ENCODE measurements around the gene RIC8B. TPM values are rescaled to one million over a fixed set of nuclear protein-coding genes. Genes with fewer than 3 reads are reported as not detected.

RIC8B gene
- total RNA-seq, 1 experiment from 2014 or later: 29.0 TPM

DNA sequence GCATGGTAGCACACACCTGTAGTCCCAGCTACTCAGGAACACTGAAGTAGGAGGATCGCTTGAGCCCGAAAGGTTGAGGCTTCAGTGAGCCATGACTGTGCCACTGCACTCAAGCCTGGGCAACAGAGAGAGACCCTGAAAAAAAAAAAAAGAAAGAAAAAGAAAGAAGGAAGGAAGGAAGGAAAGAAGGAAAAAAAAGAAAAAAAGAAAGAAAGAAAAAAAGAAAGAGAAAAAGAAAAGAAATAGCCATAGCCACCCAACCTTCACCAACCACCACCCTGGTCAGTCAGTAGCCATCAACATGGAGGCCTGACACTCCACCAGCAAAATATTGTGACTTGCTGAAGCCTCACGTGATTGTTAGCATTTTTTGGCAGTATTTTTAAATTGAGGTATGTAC is 159.8 kb downstream of the RIC8B start:
- no peaks in the 10 kb centered on the region for H3K4me1 Mint-ChIP-seq
- Histone ChIP-seq H3K9ac (ENCODE audit: extremely low read depth, insufficient read length, low read length) (no peak overlapping the region), H4K8ac (replicated peaks; ENCODE audit: insufficient read length, low read depth, low read length) (no peak overlapping the region), H4K5ac (ENCODE audit: insufficient read length, low read depth, low read length) (no peak overlapping the region), H3K27me3 (ENCODE audit: insufficient read depth, low read length) (no peaks in the 10 kb centered on the region), H3T11ph (ENCODE audit: low read length) (no peak overlapping the region), H3K4ac (ENCODE audit: low read depth, low read length) (no peak overlapping the region), H3K79me1 (ENCODE audit: insufficient read depth, low read depth, low read length, poor library complexity, severe bottlenecking) (no peaks in the 10 kb centered on the region), H2BK120ac (ENCODE audit: low read depth, low read length, poor library complexity, severe bottlenecking) (no peak overlapping the region), H3K27ac (ENCODE audit: insufficient read length, low read depth, low read length) (no peak overlapping the region), H2BK20ac (ENCODE audit: low read depth, low read length, poor library complexity, severe bottlenecking) (no peak overlapping the region), H3K23me2 (ENCODE audit: insufficient read length, low read depth, low read length, poor library complexity, severe bottlenecking) (no peaks in the 10 kb centered on the region), H3K14ac (ENCODE audit: insufficient read depth, low read length) (no peak overlapping the region), H3K79me2 (ENCODE audit: insufficient read depth, low read length) (no peaks in the 10 kb centered on the region), H2BK5ac (ENCODE audit: insufficient read length, low read length) (no peak overlapping the region), H3K4me1 (ENCODE audit: insufficient read depth, low read length) (no peaks in the 10 kb centered on the region), H2AFZ (ENCODE audit: low read length) (no peak overlapping the region), H2BK15ac (ENCODE audit: low read depth, low read length) (no peak overlapping the region), H3K9me3 (ENCODE audit: control insufficient read depth, low read depth, low read length) (no peaks in the 10 kb centered on the region), H3K23ac (ENCODE audit: insufficient read length, low read depth, low read length) (no peak overlapping the region), H3K4me2 (ENCODE audit: insufficient read depth, insufficient read length, low read length) (no peak overlapping the region), H2AK5ac (ENCODE audit: insufficient read length, low read length) (no peak overlapping the region), H4K20me1 (ENCODE audit: control insufficient read depth, insufficient read depth, insufficient read length) (no peaks in the 10 kb centered on the region), H3K56ac (ENCODE audit: insufficient read length, low read depth, low read length) (no peak overlapping the region), H3K18ac (ENCODE audit: insufficient read length, low read depth, low read length) (no peak overlapping the region), H2BK12ac (ENCODE audit: insufficient read length, low read depth, low read length) (no peak overlapping the region), H4K91ac (ENCODE audit: insufficient read length, low read depth, low read length) (no peak overlapping the region)
- DNase-seq: no peak
- TF ChIP-seq, protein P1, sequence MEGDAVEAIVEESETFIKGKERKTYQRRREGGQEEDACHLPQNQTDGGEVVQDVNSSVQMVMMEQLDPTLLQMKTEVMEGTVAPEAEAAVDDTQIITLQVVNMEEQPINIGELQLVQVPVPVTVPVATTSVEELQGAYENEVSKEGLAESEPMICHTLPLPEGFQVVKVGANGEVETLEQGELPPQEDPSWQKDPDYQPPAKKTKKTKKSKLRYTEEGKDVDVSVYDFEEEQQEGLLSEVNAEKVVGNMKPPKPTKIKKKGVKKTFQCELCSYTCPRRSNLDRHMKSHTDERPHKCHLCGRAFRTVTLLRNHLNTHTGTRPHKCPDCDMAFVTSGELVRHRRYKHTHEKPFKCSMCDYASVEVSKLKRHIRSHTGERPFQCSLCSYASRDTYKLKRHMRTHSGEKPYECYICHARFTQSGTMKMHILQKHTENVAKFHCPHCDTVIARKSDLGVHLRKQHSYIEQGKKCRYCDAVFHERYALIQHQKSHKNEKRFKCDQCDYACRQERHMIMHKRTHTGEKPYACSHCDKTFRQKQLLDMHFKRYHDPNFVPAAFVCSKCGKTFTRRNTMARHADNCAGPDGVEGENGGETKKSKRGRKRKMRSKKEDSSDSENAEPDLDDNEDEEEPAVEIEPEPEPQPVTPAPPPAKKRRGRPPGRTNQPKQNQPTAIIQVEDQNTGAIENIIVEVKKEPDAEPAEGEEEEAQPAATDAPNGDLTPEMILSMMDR (conservative IDR thresholded peaks at IDR 0.05): no peak
- H3K27ac Mint-ChIP-seq: no peak overlapping the region
- peaks cover 1 to 4% (median 2%) of the 10 kb centered on the region in 3 experiments; a peak in 3 of 7 replicates for H3K36me3 Mint-ChIP-seq (ENCODE audit: insufficient read depth in 1 of 3, low read depth in 3 of 3)
- H3K9me3 Mint-ChIP-seq: peaks cover 4 to 11% of the 10 kb centered on the region in 2 experiments; a peak in 3 of 5 replicates
- no peaks in the 10 kb centered on the region; the same call in 1 of the 2 replicates for H3K27me3 Mint-ChIP-seq (ENCODE audit: low read depth)
- no peak overlapping the region for H3K4me3 Mint-ChIP-seq
- WGBS (ENCODE audit: extremely low coverage, insufficient read length, low lambda C conversion rate): no CpG with 5 or more reads among the region's 3 CpGs

Other genes starting within 250 kb of the RIC8B start
- 0.13 and 0.57 TPM in 2 replicates for gene RFX4, start 191.7 kb upstream of the RIC8B start, total RNA-seq (2021)
- 10.7 and 11.8 TPM in 2 replicates for gene TMEM263, start 181.2 kb downstream of the RIC8B start, total RNA-seq (2021)
- 5.0 and 7.2 TPM in 2 replicates for gene MTERF2, start 212.5 kb downstream of the RIC8B start, total RNA-seq (2021)

All from H9 (cell line).